ENCODE measurements around the gene MAP1LC3A. TPM values are rescaled to one million over a fixed set of nuclear protein-coding genes. Genes with fewer than 3 reads are reported as not detected.

MAP1LC3A gene
- total and polyA plus RNA-seq, 2 donors (not counting 1 experiment from before 2014, with no cell fraction given) = 3.5 to 10.5 TPM

GRCh38 chr20:34553366-34553867 lies 5.1 kb upstream of the MAP1LC3A start:
- CTCF ChIA-PET = no interaction called here
- peaks cover 11% of the 10 kb centered on the region for H3K4me1 Mint-ChIP-seq
- no peak overlapping the region for H3K27ac Mint-ChIP-seq
- no peak for DNase-seq
- intact Hi-C loops (cut with micrococcal nuclease) = no loop called here
- H2AFZ ChIP-seq (ENCODE audit: insufficient read depth, low read depth, low read length, poor library complexity, severe bottlenecking) = no peak overlapping the region
- H3K27me3 ChIP-seq (replicated peaks in 1 of 4; ENCODE audit: control extremely low read depth in 1 of 4, control insufficient read depth in 3 of 4, insufficient read depth in 4 of 4, low read length in 3 of 4) = no peaks in the 10 kb centered on the region
- H3K9me3 Mint-ChIP-seq (ENCODE audit: insufficient read depth) = no peaks in the 10 kb centered on the region
- H3K36me3 ChIP-seq (replicated peaks in 1 of 2; ENCODE audit: control extremely low read depth in 1 of 2, control insufficient read depth in 1 of 2, extremely low read depth in 1 of 2, insufficient read depth in 2 of 2, low read length in 1 of 2) = no peaks in the 10 kb centered on the region
- no peak for TF ChIP-seq EZH2 (IDR thresholded peaks at IDR 0.05; ENCODE audit: borderline replicate concordance, insufficient read depth, low read depth, low read length, poor library complexity, severe bottlenecking)
- TF ChIP-seq, protein P1, sequence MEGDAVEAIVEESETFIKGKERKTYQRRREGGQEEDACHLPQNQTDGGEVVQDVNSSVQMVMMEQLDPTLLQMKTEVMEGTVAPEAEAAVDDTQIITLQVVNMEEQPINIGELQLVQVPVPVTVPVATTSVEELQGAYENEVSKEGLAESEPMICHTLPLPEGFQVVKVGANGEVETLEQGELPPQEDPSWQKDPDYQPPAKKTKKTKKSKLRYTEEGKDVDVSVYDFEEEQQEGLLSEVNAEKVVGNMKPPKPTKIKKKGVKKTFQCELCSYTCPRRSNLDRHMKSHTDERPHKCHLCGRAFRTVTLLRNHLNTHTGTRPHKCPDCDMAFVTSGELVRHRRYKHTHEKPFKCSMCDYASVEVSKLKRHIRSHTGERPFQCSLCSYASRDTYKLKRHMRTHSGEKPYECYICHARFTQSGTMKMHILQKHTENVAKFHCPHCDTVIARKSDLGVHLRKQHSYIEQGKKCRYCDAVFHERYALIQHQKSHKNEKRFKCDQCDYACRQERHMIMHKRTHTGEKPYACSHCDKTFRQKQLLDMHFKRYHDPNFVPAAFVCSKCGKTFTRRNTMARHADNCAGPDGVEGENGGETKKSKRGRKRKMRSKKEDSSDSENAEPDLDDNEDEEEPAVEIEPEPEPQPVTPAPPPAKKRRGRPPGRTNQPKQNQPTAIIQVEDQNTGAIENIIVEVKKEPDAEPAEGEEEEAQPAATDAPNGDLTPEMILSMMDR (IDR thresholded peaks at IDR 0.05) = no peak
- no peak overlapping the region for H3K4me3 Mint-ChIP-seq
- ATAC-seq (ENCODE audit: low read depth) = no peak
- POLR2A ChIA-PET = no interaction called here
- peaks cover 8 to 11% of the 10 kb centered on the region in 2 donors for H3K4me1 ChIP-seq (ENCODE audit: control insufficient read depth in 2 of 2, insufficient read depth in 2 of 2, low read length in 2 of 2)
- no peaks in the 10 kb centered on the region for H4K20me1 ChIP-seq (ENCODE audit: control insufficient read depth, insufficient read depth, low read length, poor library complexity, severe bottlenecking)
- H3K4me3 ChIP-seq (ENCODE audit: control extremely low read depth in 1 of 5, extremely low read depth in 1 of 5, insufficient read depth in 1 of 5, low read depth in 2 of 5, low read length in 4 of 5) = no peak overlapping the region
- H3K9me3 ChIP-seq (ENCODE audit: control extremely low read depth in 1 of 3, control insufficient read depth in 2 of 3, insufficient read depth in 1 of 3, low read length in 2 of 3) = no peaks in the 10 kb centered on the region
- WGBS (ENCODE audit: insufficient coverage) = 89% methylated on average over 3 of the region's 4 CpGs
- H3K27me3 Mint-ChIP-seq = no peaks in the 10 kb centered on the region
- no peak overlapping the region for H3K9ac ChIP-seq (ENCODE audit: low read length)
- no peaks in the 10 kb centered on the region for H3K79me2 ChIP-seq (ENCODE audit: control insufficient read depth, insufficient read depth, low read length)
- no peak overlapping the region for H3K4me2 ChIP-seq (replicated peaks; ENCODE audit: low read depth, low read length, poor library complexity, severe bottlenecking)
- no peak overlapping the region for H3K27ac ChIP-seq (ENCODE audit: low read length in 2 of 2)

DNA sequence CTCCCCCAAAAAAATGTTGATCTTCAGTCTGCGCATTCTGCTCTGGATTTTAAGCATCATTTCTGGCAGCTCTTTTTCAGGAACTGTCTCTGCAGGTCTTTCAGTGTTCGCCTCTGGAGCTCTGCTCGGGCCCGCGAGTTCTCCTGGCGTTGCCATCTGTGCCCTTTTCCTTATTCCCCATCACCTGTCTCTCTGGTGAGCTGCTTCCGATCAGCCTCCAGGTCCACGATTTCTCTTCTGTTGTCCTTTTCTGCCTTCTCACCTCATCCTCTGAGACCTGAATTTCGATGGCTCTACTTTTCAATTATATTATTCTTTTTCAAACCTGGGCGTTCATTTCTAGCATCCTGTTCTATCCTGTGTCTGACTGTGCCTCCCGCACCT lies 590 bp upstream of the MAP1LC3A start:
- H3K9ac ChIP-seq (ENCODE audit: low read length) = peak overlapping the region; percentile 87
- H3K9me3 ChIP-seq (ENCODE audit: control extremely low read depth in 1 of 3, control insufficient read depth in 2 of 3, insufficient read depth in 1 of 3, low read length in 2 of 3) = no peaks in the 10 kb centered on the region
- no peaks in the 10 kb centered on the region for H3K27me3 ChIP-seq (replicated peaks in 1 of 4; ENCODE audit: control extremely low read depth in 1 of 4, control insufficient read depth in 3 of 4, insufficient read depth in 4 of 4, low read length in 3 of 4)
- DNase-seq = no peak
- no peak for TF ChIP-seq EZH2 (IDR thresholded peaks at IDR 0.05; ENCODE audit: borderline replicate concordance, insufficient read depth, low read depth, low read length, poor library complexity, severe bottlenecking)
- TF ChIP-seq, protein P1 (IDR thresholded peaks at IDR 0.05) = no peak
- H4K20me1 ChIP-seq (ENCODE audit: control insufficient read depth, insufficient read depth, low read length, poor library complexity, severe bottlenecking) = no peaks in the 10 kb centered on the region
- H3K4me2 ChIP-seq (replicated peaks; ENCODE audit: low read depth, low read length, poor library complexity, severe bottlenecking) = peak overlapping the region; percentile 88
- H3K9me3 Mint-ChIP-seq (ENCODE audit: insufficient read depth) = no peaks in the 10 kb centered on the region
- ChIA-PET POLR2A (interaction anchor here (0.6 kb wide), 1 partner anchor 31 kb away, joined by 3 read pairs; no protein-coding TSS in a partner anchor), CTCF (interaction anchor here (1.0 to 1.8 kb wide), 3 partner anchors 42 to 245 kb away, joined by 4 to 5 read pairs (median 5); partner anchors contain the start of gene DYNLRB1)
- H3K4me1 ChIP-seq (ENCODE audit: control insufficient read depth in 2 of 2, insufficient read depth in 2 of 2, low read length in 2 of 2) = peaks cover 8 to 14% of the 10 kb centered on the region in 2 donors
- 25% methylated on average over 11 of the region's 11 CpGs for WGBS (ENCODE audit: insufficient coverage)
- H3K79me2 ChIP-seq (ENCODE audit: control insufficient read depth, insufficient read depth, low read length) = no peaks in the 10 kb centered on the region
- H3K4me3 Mint-ChIP-seq = peak overlapping the region; percentile 78
- H2AFZ ChIP-seq (ENCODE audit: insufficient read depth, low read depth, low read length, poor library complexity, severe bottlenecking) = peak overlapping the region; percentile 82
- intact Hi-C loops (cut with micrococcal nuclease) = loop anchor here (1.0 to 2.0 kb wide), 5 partner anchors 42 to 315 kb away; partner anchors contain the start of genes DYNLRB1, GGT7, PIGU and TP53INP2
- no peaks in the 10 kb centered on the region for H3K36me3 ChIP-seq (replicated peaks in 1 of 2; ENCODE audit: control extremely low read depth in 1 of 2, control insufficient read depth in 1 of 2, extremely low read depth in 1 of 2, insufficient read depth in 2 of 2, low read length in 1 of 2)
- H3K4me1 Mint-ChIP-seq = peaks cover 13% of the 10 kb centered on the region
- no peak for ATAC-seq (ENCODE audit: low read depth)
- H3K4me3 ChIP-seq (ENCODE audit: control extremely low read depth in 1 of 5, extremely low read depth in 1 of 5, insufficient read depth in 1 of 5, low read depth in 2 of 5, low read length in 4 of 5) = peak overlapping the region; percentile 50 to 94 (median 77)
- H3K27ac Mint-ChIP-seq = peak overlapping the region; percentile 91
- no peaks in the 10 kb centered on the region for H3K27me3 Mint-ChIP-seq
- H3K27ac ChIP-seq (ENCODE audit: low read length in 2 of 2) = peak overlapping the region; percentile 72 to 86

All from B cell (primary cell).